ENCODE measurements around the gene WDFY3.

The WDFY3 gene

DNA sequence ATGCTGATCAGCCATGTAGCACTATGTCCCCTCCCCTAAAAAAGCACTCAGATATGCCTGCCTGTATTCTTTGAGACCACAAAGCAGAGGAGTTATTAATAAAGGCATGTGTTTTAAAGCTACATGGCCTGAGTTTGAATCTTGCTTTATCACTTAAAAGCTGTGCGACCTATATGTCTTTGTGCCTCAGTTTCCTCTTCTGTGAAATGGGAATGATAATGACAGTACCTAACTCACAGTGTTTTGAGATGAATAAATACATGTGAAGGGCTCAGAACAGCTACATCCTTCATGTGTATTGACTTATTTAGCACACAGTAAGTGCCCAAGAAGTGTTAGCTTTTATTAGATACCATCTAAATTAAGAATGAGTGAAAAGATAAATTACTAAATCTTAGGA, 180.0 kb downstream of the WDFY3 start:
- no peak for DNase-seq

DNA sequence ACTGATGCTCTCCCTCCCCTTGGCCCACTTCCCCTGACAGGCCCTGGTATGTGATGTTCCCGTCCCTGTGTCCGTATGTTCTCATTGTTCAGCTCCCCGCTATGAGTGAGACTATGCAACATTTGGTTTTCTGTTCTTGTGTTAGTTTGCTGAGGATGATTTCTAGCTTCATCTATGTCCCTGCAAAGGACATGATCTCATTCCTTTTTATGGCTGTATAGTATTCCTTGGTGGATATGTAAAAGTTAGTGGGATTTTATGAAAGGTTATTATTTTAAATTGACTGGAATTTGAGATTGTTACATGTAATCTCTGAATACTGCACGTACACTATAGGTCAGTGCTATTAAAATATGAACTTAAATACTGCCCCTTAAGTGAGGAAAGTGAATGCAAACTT, 184.0 kb downstream of the WDFY3 start:
- DNase-seq: no peak

DNA sequence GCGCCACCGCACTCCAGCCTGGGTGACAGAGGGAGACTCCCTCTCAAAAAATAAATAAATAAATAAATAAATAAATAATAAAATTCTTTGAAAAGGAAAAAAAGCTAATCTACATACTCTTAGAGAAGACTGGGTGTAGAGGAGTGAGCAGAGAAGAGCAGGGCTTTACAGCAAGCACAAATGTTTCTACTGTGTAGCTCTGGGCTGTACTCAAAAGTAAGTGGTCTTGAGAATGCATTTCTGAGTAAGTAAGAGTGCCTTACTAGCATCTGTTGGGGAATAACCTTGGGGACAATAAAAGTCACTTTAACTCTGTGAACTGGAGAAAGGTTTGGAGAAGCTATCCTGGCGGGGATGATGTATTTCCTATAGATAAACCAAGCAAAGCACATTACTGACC, 185.8 kb downstream of the WDFY3 start:
- no peak for DNase-seq

DNA sequence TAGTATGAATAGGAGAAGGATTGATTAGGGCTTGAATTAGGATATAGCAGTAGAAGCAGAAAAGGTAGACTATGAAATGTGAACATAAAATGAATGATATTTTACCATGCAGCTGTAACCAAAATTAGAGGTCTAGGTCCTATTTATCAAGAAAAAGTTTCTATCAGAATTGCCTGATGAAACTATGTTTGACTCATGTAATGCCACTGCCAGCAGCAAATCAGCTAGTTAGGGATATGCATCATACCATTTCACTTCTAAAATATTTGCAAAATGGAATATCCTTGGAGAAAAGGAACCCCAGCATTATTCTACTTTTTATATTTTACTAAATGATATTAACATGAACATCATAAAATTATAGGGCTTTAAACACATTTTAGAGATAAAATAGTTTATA, 188.4 kb downstream of the WDFY3 start:
- no peak for DNase-seq

DNA sequence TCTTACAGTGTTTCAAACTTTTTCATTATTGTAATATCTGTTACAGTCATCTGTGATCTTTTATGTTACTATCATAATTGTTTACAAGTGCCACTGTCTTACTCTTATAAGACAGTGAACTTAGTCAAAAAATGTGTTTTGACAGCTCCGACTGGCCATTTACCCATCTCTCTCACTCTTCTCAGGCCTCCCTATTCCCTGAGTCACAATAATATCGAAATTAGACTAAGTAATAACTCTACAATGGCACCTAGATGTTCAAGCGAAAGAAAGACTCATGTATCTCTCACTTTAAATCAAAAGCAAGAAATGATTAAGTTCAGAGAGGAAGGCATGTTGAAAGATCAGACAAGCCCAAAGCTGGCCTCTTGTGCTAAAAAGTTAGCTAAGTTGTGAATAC, 199.3 kb downstream of the WDFY3 start:
- no peak for DNase-seq

DNA sequence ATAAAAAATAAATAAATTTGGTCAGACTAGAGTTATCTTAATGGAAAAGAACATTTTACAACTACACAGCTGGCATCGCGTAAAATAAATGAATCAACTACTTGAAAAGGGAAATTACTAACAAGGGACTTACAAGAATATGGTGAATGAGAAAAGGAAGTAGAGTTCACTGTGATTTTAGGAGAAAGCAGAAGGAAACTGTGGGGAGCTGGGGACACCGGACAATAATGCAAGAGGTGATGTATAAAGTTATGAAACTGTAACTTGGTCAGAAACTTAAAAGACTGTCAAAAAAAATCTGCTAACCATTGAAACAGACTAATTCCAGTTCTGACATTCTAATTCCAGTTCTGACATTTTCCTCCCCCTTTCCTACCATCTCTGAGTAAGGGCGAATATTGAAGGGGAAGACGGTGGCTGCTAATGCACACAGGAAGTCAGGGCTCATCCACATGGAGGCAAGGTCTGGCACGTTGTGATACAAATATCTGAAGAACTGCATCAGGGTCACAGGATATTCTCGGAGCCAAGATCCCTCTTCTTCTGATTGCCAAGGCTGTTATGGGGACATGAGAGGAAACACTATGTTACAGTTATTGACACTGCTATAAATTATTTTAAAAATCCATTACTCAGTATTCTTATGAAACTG, 213.0 kb downstream of the WDFY3 start:
- DNase-seq: no peak

DNA sequence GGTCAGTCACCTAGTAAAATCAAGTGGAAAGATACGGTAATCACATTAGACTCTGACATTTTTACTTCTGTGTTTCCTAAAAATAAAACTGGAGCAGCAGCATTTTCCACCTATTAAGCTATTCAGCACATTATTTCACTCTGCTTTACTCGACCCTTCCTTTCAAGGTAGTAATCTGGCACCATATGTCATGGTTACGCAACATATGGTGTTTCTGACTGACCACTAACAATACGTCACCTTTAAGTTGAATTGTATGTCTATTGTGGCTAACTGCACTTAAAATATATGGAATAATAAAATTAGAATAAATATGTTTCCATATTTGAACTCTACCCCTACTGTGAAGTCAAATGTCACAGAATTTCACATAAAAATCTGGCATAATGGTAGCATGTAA, 214.8 kb downstream of the WDFY3 start:
- no peak for DNase-seq

DNA sequence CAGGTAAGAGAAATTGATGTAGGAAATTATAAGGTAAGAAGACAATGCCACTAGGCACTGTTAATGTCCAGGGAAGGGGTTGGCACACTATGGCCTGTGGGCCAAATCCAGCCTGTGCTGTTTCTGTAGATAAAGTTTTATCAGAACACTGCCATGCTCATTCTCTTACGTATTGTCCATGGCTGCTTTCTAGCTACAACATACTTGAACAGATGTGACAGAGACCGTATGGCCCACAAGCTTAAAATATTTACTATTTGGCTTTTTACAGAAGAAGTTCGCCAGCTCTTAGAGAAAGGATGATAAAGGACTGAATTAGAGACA, 215.6 kb downstream of the WDFY3 start:
- DNase-seq: no peak

DNA sequence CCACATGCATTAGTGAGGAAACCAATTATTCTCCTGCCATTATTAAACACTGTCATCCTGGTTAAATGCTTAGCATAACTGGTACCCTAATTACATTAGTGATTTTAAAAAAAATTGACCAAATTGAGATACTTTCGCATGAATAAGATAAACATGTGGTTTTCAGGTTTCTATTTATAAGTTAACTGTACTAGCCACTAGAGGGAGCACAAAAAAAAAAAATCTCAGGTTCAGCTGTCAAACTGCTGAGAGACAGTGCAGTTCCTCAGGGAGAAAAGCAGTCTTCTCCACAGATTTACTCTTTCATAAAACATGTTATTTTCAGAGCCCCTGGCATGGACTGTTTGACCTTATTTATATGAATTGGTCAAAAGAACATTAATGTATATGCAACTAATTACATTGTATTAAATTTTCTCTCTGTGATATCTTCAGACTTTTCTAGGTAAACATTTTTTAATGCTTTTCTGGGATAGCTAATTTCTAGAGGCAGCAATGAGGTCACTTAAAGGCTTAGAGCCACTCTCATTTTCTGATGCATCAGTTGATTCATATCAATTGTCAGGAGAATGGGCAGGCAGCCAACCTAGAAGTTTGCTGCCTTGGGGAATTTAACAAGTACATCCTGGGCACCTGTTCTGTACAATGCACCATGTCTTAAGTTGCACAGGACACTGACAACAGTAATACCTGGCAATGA, 216.1 kb downstream of the WDFY3 start:
- DNase-seq: no peak

DNA sequence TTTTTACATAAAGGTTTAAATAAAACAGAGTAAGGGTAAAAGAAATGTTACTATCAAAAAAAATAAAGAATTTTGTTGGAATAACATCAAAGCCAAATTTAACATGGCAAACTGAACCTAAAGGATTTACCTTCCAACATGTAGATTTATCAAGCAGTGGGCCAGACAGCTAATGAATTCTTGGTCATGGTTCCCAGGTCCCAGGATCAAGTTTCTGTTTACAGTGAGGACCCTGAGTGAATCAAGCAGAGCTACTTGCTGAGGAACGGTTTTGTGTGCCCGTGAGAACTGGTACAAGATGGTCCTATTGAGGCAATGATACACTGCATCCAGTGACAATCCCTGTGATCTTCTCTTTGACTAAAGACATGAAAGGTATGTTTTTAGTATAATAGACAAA, 226.4 kb downstream of the WDFY3 start:
- no peak for DNase-seq

DNA sequence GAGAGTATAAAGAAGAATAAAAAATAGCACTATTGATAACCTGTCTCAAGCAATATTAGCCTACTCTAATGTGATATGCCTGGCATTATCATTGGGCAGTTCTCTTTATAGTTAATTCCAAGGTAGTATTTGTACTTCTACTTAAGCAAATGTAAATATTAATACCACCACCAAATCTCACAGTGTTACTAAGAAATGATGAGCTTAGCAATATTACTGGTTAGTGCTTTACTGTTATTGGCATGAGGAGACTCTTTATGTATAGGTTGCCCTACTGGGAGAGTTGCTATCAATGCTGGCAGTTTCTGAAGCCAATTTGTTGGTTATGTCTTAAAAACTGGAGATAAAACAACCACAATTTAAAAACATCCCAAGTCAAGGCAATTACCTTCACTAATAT, 227.9 kb downstream of the WDFY3 start:
- DNase-seq: no peak

DNA sequence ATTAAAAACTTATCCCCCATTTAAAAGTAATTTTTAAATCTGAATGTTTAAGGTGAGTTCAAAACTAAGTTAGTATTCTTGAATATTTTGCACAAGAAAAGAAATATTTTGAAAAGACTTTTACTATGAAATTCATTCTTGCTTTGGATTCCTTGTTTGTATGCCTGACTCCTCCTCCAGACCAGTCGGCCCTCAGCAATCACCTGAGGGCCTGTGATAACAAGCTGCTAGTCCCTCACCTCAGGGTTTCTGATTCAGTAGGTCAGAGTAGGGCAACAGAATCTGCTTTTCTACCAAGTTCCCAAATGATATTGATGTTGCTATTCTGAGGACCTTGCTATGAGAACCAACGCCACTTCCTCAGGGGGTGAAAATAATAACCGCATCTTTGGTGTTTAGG, 228.8 kb downstream of the WDFY3 start:
- DNase-seq: no peak

DNA sequence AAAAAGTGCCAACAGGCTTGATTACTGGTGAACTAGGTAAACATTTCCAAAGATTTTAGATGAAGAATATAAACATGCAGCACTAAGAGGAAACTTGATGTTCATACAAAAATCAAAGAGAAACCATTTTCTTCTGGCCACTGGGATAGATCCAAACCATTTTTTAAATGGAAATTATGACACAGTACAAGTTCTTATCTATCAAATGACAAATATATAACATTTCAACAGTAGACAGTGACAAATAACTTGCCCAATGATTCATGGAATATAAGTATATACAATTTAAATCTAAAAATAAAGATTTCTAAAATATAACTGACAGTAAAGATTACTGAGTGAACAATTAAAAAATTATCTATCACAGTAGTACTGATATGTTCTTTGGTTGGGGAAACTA, 232.5 kb downstream of the WDFY3 start:
- no peak for DNase-seq

DNA sequence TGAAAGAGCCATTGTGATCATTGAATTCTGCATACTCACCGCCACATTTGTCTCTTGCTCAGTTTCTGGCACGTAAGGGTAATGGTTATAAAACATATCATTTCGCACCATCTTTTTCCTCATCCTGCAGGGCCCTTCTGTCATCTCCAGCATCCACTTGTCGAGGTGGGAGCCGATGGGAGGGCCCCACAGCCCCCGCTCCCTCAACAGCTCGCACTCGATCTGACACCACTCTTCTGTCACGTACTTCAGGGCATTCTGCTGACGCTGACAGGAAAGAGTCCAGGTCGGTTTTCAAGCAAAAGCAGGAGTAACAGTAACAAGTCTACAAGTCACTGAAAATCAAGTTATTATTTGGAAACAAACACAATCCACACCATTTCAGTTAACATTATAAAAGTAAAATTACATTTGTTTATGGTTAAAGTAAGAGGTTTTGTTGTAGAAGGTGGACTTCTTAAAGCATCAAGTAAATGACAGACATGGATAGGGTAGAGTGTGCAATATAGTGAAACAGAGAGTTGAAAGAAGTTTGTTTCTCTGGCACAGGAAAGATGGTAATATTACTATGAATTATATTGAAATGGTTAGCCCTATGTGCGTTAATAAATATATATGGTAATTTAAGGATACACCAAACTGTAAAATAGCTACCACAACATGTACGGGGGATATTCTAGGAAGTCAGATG, 233.0 kb downstream of the WDFY3 start:
- DNase-seq: no peak

DNA sequence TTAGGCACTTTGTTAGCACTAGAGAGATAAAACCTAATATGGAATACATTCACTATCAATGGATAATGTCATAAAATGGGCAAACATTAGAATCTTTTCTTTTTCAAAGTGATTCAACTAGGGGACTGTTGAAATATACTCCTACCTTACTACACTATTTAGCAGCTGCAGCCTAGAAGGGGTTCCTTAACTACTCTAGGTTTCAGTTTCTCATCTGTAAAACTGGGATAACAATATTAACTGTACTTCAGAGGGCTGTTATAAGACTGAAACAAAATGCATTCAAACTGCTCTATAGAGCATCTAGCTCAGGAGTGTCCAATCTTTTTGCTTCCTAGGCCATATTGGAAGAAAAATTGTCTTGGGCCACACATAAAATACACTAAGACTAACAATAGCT, 236.1 kb downstream of the WDFY3 start:
- DNase-seq: no peak

DNA sequence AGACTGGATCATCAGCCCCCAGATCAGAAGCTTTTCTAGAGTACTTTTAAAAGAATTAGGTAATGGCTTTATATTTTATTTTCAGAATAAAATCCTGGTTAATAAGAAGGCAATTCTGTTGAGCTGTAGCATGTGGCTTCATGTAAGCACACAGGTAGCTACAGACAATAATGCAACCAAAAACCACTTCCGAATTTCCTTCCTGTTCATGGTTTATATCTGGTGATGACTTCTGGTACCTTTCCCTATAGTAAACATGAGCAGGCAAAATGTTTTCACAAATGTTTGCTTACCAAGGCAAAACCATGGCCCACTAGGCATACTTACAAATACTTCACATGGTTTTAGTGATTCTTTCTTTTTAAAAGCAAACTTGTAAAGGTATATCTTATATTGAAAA, 239.0 kb downstream of the WDFY3 start:
- DNase-seq: no peak

DNA sequence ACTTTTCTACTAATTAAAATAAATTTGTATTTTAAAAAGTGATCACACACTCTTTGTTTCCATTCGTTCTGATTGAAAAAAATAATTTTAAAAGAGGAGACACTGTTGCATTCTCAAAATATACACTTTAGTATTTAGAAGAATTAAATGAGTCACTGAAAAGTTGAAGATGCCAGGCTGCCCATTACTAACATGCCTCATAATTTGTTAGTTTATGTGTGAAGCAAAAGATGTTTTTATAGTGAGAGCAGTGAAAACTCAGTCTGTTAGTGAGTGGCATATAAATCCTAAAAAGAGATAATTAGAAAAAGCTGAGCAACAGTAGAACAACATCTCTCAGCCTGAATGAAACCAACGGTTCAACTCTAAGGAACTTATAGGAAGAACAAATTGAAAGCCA, 240.1 kb downstream of the WDFY3 start:
- no peak for DNase-seq

DNA sequence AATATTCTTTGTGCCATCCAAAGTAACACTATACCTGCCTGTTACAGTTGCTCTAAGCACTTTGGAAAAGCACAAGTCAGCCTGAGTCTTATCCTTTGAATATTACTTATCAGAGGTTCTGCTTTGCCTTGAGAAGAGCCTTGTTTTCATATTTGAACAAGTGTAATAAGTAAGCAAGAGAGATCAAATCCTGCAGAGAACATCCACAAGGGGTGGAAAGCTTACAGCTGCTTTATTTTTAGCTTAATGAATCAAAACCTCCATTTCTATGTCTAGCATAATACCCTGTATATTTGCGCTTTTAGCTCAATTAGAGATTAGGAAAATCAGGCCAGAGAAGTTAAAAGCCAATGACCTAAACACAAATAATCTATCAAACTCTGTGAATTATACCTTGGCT, 243.8 kb downstream of the WDFY3 start:
- no peak for DNase-seq

DNA sequence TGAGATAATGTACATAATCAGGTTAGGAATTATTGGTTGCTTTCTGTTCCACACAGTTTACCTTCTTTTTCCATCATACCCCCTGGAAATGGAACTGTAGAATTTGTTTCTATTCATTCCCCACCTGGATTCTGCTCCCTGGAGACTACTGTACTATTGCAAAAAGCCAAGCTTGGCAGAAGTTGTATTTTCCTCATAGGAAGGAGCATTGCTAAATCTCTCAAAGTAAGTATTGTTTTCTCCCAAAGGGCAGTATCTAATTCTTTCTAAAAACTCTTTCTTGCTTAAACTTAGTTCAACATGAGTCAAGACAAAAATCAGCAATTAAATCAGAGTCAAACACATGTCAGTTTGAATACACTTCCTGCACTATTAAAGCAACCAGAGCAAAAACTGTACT, 247.4 kb downstream of the WDFY3 start:
- DNase-seq: no peak

DNA sequence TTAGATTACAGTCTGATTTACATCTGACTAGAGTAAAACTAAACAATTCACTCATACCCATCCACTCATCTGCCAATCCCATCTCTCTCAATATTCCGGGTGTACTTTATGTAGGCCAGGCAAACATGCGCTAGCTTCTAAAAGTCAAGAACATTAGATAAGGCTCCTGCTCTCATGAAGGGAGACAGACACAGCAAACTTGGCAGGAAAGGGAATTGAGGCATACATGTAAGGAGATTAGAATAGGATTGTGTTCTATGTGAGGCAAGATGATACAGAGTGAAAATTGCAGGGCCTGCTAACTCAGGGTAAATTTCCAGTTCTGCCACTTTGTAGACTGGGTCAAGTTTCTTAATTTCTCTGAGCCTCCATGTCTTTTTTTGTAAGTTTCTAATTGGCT, 247.8 kb downstream of the WDFY3 start:
- no peak for DNase-seq

DNA sequence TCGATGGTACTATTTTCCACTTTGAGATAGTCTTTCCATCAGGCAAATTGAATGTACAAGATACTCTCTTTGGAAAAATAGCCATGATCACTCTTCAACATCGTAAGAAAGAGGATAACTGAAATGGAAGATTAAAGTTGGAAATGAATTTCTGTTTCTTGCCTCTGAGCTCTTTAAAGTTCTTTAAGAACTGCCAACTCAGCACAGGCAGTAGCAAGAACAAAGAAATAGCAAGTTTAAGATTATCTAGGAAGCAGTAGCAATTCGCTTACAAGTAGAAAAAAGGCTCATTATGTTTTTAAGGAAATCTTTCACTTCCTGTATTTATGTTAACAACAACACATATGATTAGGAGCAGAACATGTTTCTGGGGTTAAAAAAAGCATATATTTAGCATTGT, 255.9 kb downstream of the WDFY3 start:
- no peak for DNase-seq

DNA sequence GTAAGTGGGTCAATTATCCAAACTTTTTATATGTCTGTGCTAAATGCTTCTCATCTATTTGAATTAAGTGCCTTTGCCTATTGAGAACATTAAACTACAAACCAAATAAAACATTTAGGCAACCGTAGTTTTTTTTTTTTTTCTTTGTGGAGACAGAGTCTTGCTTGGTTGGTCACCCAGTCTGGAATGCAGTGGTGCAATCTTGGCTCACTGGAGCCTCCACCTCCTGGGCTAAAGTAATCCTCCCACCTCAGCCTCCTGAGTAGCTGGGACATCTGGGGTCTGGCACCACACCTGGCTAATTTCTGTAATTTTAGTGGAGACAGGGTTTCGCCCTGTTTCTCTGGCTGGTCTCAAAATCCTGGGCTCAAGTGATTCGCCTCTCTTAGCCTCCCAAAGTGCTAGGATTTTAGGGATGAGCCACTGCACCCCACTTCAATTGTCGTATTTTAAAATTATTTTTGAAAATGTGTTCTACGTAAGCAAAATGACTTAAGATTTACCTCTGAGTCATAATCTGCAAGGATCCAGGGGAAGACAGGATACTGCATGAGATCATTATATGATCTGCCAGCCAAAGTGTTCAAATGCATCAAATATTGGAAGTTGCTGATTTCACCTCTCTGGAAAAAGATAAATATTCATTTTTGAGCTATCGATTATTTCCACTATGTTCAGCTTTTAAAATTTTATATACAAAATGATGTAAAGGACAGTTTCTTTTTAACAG, 257.9 kb downstream of the WDFY3 start:
- DNase-seq: no peak

DNA sequence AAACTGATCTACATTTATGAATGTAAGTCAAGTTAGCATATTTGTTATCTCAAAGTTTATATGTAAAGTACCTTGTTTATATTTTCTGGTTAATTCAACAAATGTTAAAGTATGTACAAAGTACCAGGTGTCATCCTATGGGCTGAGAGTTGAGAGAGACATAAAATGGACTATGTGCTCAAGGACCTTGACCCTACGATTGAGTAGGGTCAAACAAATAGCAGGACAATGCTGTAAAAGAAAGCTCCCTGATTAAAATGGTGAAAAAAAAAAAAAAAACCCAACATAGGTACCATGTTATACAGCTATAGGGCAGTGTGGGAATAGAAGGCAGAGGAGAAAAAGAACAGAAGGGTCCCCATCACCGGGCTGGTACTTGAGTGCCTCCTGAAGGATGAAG, 260.2 kb downstream of the WDFY3 start:
- DNase-seq: no peak

Measured in activated CD4-positive, CD25-positive, alpha-beta regulatory T cell (primary cell).